ENCODE results near the gene ROS1.
"Not testable (repeated sequence)": the region's sequence is repeated elsewhere in the genome, so short reads cannot be mapped to it uniquely, and the experiment has no call there.

The ROS1 gene

GRCh38 chr6:117425431-117426153, at the start of gene ROS1:
Gene ROS1, minus strand, starts transcription at chr6:117425942. Its CDS starts 286 bp downstream, at chr6:117425656.
- DNase-seq: no peak

DNA sequence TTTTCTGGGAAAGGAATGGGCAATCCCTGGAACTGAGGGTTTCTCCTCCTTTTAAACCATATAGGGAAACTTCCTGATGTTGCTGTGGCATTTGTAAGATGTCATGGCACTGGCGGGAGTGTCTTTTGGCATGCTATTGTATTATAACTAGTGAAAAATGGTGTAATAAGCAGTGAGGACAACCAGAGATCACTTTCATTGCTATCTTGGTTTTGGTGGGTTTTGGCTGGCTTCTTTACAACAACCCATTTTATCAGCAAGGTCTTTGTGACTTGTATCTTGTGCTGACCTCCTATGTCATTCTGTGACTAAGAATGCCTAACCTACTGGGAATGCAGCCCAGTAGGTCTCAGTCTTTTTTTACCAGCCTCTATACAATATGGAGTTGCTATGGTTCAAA, 47.7 kb upstream of the ROS1 start:
- DNase-seq: no peak

DNA sequence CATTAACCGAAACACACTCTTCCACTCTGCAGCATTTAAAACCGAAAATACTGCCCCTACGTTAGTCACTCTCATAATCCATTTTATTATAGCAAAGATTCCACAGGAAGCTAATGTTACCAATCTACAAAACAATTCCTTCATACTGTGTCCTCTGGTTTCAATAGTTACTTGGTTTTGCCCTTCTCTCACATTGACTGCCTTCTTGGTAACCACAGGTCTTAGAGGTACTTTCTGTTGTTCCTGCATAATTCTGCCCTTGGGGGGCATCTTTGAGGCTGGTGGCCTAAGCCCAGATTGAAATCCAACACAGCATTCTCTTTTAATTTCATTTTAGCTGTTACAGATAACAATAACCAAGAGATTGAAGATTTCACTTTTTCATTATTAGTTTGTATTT, 46.9 kb upstream of the ROS1 start:
- DNase-seq: no peak

- no peak for DNase-seq
These were observed 44.0 kb upstream of the ROS1 start for GRCh38 chr6:117469791-117470190.

GRCh38 chr6:117469356-117469755, 43.6 kb upstream of the ROS1 start:
- no peak for DNase-seq

DNA sequence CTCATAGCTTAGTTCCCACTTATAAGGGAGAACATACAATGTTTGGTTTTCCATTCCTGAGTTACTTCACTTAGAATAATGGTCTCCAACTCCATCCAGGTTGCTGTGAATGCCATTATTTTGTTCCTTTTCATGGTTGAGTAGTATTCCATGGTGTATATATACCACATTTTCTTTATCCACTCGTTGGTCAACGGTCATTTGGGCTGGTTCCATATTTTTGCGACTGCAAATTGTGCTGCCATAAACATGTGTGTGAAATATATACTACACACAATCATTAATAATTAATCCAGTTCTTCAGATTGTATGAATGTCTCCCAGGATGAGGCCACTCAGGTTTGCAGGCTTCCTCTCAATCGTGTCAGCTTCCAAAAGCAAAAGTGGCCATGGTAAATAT, 42.8 kb upstream of the ROS1 start:
- DNase-seq: not testable (repeated sequence)

GRCh38 chr6:117467876-117468275, 42.1 kb upstream of the ROS1 start:
- no peak for DNase-seq

DNA sequence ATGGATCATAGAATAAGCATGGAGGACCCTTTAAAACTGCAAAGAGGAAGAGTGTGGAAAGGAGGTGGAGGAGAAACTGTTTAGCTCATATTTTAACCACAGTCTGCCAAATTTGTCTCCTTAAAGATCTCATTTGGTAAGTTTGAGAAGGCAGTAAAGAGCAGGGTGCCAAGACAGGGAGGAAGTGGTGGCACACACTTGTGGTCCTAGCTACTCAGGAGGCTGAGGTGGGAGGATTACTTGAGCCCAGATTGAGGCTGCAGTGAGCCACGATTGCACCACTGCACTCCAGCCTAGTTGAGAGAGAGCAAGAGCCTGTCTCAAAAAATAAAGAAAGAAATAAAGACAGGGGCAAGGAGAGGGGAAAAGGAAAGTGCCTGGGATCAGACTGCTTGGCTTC, 39.9 kb upstream of the ROS1 start:
- no peak for DNase-seq

DNA sequence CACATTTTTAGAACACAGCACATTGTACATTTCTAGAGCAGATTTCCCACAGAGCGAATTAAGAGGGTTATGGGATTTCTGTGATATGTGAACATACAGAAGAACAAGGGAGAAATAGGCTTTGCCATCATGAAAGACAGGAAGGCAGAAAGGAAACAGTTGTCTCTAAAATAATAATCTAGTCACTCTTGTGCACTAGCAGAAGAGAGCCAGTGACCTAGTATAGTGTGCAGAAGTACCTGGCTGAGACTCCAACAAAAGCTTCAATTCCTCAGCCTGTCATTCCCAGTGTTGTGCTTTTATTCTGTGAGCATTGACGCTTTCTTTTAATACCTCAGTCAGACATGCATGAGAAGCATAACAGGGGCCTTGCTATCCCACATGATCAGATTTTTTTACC, 39.0 kb upstream of the ROS1 start:
- DNase-seq: no peak

DNA sequence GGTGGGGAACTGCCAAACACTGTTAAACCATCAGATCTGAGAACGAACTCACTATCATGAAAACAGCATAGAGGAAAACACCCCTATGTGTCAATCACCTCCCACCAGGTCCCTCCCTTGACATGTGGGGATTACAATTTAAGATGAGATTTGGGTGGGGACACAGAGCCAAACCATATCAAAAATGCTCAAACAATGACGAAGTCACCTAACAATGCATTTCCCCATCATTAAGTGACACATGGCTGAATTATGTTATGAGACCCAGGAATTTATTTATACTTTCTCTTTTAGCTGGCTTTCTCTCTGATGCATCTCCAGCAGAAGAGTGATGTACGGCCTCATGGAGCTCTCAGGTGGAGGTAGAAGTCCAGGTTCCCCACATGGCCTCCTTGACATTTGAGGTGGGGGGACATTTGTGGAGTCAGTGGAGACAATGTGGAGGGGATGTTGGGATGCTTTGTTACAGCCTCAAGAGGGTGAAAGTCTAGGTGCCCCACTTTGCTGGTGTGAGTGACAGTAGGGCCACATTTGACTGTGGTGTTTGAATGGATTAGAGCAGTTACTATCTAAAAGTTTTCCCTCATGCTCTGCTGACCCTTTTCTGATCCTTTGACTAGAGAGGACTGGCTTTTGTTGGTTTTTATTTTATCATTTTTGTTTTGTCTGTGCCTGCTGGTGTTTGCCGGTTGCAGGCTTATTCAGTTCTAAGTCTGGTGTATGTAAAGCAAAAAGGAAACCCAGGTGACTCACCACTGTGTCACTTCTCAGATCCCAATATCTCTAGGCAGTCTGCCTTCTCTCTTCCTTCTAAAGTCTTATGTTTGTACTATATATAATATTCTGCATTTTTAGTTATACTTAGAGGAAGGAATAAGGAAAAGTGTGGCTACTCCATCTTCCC, 38.3 kb upstream of the ROS1 start:
- no peak for DNase-seq

DNA sequence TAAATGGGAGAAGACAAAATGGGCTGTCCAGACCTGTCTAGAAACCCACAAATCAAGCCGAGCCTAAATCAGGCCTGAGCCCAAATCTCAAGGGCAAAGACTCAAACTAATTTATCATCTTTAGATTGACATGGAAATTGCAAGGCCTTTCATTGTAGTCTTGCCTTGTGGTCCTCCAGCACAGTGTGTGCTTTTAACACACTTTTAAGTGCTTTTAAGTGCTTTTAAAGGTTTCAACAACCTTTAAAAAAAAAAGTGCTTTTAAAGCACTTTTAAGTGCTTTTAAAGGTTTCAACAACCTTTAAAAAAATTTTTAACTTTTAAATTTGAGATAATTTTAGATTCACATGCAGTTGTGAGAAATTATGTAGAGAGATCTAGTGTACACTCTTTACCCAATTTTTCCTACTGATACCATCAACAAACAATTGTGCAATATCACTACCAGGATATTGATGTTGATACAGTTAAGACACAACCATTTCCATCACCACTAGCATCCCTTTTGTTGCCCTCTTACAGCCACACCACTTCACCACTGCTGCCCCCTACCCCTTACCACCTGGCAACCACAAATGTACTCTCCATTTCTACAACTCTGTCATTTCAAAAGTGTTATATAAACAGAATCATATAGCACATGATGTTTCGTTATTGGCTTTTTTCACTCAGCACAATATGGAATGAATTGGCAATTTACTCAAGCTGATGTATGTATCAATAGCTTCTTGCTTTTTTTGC, 33.6 kb upstream of the ROS1 start:
- DNase-seq: no peak

GRCh38 chr6:117456998-117457397, 31.3 kb upstream of the ROS1 start:
- DNase-seq: no peak

DNA sequence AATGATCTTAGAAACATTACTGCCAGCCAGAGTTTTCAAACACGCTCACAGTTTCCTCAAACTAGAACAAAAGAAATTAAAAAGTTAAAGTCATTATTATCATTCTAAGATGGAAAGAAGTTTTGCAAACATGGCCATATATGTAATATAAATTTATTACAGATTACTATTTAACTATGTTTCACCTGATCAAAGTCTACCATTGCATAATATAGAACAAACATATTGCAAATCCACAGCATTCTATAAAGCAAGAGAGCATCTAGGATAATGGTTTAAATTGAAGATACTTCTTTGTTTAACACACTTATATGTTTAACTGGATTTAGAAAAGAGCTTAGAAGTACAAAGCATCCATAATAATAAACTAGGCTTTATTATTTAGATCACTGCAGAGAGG, 30.5 kb upstream of the ROS1 start:
- no peak for DNase-seq

DNA sequence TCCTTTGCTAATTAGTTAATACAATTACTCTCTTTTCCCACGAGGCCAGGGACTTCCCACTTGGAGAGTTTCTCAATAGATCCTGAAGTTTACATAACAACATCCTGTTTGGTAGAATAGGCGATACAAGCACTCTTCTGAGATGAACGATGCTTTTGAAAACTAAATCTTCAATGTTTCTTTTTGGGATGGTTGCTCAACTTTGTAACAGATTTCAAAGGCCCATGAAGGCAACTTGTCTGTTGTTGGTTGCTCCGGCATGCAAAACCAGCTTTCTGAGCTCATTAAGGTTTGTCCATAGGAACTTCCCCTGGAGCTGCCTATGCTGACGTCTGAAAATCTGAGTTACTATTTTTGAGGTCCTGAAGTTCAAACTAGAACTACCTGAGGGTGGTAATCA, 25.9 kb upstream of the ROS1 start:
- DNase-seq: no peak

GRCh38 chr6:117449549-117450439, 24.1 kb upstream of the ROS1 start:
- peak; percentile 55 for DNase-seq

- no peak for DNase-seq
These were observed 23.2 kb upstream of the ROS1 start for GRCh38 chr6:117448732-117449485.

GRCh38 chr6:117448011-117448410, 22.3 kb upstream of the ROS1 start:
- DNase-seq: no peak

GRCh38 chr6:117446861-117447260, 21.1 kb upstream of the ROS1 start:
- no peak for DNase-seq

DNA sequence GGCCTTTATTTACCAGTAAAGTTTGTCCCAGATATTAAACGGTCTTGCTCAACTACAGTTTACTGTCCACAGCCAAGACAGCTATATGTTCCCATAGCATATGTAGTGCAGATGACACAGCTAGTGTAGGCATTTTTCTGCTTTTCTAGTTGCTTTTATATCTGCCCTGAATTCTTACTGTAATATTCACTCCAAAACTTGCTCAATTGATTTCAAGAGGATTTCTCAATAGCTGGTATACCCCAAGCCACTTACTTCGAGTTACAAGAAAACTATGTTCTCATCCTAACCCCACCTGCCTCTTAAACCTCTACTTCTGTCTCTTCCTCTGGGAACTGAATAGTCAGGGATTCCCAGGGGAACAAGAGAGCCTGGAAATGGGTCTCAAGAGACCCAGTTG, 18.9 kb upstream of the ROS1 start:
- no peak for DNase-seq

DNA sequence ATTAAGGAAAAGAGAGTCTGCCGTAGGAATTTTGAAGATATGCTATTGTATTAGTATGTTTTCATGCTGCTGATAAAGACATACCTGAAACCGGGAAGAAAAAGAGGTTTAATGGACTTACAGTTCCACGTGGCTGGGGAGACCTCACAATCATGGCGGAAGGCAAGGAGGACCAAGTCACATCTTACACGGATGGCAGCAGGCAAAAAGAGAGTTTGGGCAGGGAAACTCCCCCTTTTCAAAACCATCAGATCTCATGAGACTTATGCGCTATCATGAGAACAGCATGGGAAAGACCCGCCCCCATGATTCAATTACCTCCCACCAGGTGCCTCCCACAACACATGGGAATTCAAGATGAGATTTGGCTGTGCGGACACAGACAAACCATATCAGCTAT, 16.6 kb upstream of the ROS1 start:
- not testable (repeated sequence) for DNase-seq

DNA sequence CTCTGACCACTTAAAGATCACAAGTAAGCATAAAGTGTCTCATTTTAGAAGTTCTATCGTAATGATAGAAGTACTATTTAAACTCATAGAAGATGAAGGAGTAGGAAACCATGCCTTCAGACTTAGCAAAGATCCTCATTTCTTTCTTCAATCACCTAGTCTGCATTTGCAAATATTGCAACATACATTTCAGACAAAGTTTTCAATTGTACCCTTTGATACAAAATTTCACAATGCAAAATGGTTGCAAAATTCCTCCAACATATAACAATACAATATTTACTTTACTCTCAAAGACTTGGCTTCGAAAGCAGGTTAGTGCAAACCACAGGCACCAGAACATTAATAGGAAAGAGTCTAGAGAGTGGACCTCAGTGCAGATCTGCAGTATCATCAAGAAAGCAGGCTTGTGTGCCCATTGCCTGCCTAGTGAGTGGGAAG, 16.1 kb upstream of the ROS1 start:
- no peak for DNase-seq

Measured in right hindlimb (tissue), 1 donor.